Activated CD4-positive, alpha-beta T cell treated with anti-CD3 and anti-CD28 coated beads for 36 hours (primary cell): ENCODE data around the gene PRM3. TPM values are rescaled to one million over a fixed set of nuclear protein-coding genes. Genes with fewer than 3 reads are reported as not detected.
A peak's percentile ranks its signal among the peaks of the same experiment; 100 is the strongest.

Experiments used
- ATAC-seq: fragments of 200-7000 bp; cut with Tn5 transposase; one replicate; pipeline ENCODE4 v1.10.0; 2021; ENCODE audit warnings: mild to moderate bottlenecking, moderate library complexity
- CTCF ChIA-PET: fragments of 350-600 bp; sonication (Branson Sonifier 250); formaldehyde crosslinking; loops from one replicate; lab custom pipeline; 2021; ENCODE audit warnings: antibody characterized with exemption; lab: Charles Lee
- POLR2A ChIA-PET: fragments of 350-600 bp; sonication (Branson Sonifier 250); formaldehyde crosslinking; loops from one replicate; lab custom pipeline; 2021; ENCODE audit warnings: antibody characterized with exemption, inconsistent platforms; lab: Charles Lee
- DNase-seq: peaks from one replicate; pipeline ENCODE4 v3.0.0-alpha.2; 2020
- H3K27ac Mint-ChIP-seq: one replicate; pipeline ENCODE4 v1.8.0; 2021; ENCODE audit warnings: mixed read lengths
- H3K27me3 Mint-ChIP-seq: one replicate; pipeline ENCODE4 v1.8.0; 2021; ENCODE audit warnings: mixed read lengths
- H3K36me3 Mint-ChIP-seq: one replicate; pipeline ENCODE4 v1.8.0; 2021; ENCODE audit warnings: low read depth, mixed read lengths
- H3K4me1 Mint-ChIP-seq: one replicate; pipeline ENCODE4 v1.8.0; 2021; ENCODE audit warnings: mixed read lengths
- H3K4me3 Mint-ChIP-seq: one replicate; pipeline ENCODE4 v1.8.0; 2021; ENCODE audit warnings: mild to moderate bottlenecking, moderate library complexity, mixed read lengths
- H3K9me3 Mint-ChIP-seq: one replicate; pipeline ENCODE4 v1.8.0; 2021; ENCODE audit warnings: low read depth, mixed read lengths
- intact Hi-C, 2 experiments: fragments of 100-400 bp; cut with DNase I in 1 of 2; cut with micrococcal nuclease in 1 of 2; formaldehyde crosslinking; loops; one replicate each; pipeline versions ENCODE4 v1.14.2 to v1.15.1; 2022 to 2024; cut with DNase I, micrococcal nuclease
- total RNA-seq, 2 experiments: library from RNA; stranded (reverse); gene quantifications; one replicate each; pipeline ENCODE4 v1.2.3, GENCODE V29; 2021

PRM3 gene, protein sequence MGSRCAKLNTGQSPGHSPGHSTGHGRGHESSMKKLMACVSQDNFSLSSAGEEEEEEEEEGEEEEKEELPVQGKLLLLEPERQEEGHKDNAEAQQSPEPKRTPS
- total RNA-seq = not detected

DNA sequence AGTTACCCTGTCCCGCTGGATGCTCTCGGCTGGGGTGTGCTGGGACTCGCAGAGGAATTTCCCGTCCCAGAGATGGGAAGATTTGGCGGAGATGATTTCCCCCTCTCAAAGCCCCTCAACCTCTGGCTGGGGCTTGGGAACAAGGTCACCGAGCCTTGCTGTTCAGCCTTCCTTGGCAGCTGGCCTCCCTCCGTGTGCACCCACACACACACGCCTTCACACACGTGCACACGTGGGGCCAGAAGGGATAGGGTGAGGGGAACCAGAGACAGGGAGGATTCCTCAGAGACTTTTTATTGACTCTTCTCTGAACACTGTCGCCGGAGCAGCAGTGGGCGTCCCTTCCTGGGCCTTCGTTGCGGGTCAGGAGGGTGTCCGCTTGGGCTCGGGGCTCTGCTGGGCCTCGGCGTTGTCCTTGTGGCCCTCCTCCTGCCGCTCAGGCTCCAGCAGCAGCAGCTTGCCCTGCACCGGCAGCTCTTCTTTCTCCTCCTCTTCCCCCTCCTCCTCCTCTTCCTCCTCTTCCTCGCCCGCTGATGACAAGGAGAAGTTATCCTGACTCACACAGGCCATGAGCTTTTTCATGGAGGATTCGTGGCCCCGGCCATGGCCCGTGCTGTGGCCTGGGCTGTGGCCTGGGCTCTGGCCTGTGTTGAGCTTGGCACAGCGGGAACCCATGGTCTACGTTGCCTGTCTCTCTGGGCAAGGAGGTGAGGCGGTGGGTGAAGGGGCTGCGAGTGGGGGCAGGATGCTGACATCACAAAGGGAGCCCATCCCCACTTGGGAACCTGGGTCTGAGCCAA lies at the start of gene PRM3:
Gene PRM3, minus strand, starts transcription at position 709 of the 800 bp plus-strand sequence. Its CDS starts 34 bp downstream, at position 675.
- Mint-ChIP-seq H3K4me3 (no peak within 1 kb of the TSS), H3K27ac (no peak within 1 kb of the TSS), H3K9me3 (no peaks in the 10 kb centered on the region), H3K4me1 (no peaks in the 10 kb centered on the region), H3K27me3 (no peaks in the 10 kb centered on the region), H3K36me3 (no peaks in the 10 kb centered on the region)
- DNase-seq (no peak), ATAC-seq (no peak)
- POLR2A ChIA-PET = interaction anchor here (0.7 to 1.2 kb wide), 2 partner anchors 21 to 222 kb away, joined by 3 read pairs; no protein-coding TSS in a partner anchor
- intact Hi-C loops = no loop called here
- CTCF ChIA-PET = interaction anchor here (0.7 to 1.0 kb wide), 4 partner anchors 52 to 309 kb away, joined by 3 read pairs; no protein-coding TSS in a partner anchor

DNA sequence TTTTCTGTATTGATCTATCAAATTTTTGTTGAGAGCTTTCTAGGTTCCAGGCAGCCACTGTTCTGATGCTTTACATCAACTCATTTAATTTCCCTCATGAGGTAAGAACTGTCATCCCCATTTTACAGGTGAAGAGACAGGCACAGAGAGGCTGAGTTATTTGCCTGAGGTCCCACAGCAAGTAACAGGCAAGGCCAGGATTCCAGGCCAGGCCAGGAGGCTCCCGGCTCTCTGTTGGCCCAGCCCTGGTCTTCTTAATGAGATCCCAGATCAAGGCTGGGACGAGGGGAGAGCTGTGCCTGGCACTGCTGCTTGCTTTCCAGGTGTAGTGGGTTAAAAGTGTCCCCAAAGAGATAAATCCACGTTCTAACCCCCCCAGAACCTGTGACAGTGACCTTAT lies 49.4 kb upstream of the PRM3 start:
- Mint-ChIP-seq H3K4me3 (no peak overlapping the region), H3K4me1 (peaks cover 29% of the 10 kb centered on the region), H3K36me3 (no peaks in the 10 kb centered on the region), H3K9me3 (no peaks in the 10 kb centered on the region), H3K27ac (no peak overlapping the region), H3K27me3 (no peaks in the 10 kb centered on the region)
- ATAC-seq (no peak), DNase-seq (no peak)
- CTCF ChIA-PET = no interaction called here
- intact Hi-C loops = no loop called here
- POLR2A ChIA-PET = no interaction called here

DNA sequence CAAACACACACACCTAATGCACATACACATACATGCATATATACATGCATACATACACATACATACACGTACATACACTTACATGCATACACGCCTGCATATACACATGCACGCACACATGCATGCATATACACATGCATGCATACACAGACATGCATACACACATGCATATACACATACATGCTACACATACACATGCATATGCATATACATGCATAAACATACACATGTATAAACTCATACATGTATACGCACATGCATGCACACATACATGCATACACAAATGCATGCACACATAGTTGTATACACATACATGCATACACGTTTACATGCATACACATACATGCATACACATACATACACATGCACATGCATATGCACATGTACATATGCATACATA lies 48.2 kb upstream of the PRM3 start:
- CTCF ChIA-PET = no interaction called here
- no peaks in the 10 kb centered on the region for H3K9me3 Mint-ChIP-seq
- peaks cover 17% of the 10 kb centered on the region for H3K4me1 Mint-ChIP-seq
- DNase-seq = no peak
- no peak overlapping the region for H3K4me3 Mint-ChIP-seq
- POLR2A ChIA-PET = no interaction called here
- intact Hi-C loops = no loop called here
- no peak overlapping the region for H3K27ac Mint-ChIP-seq
- no peak for ATAC-seq
- H3K36me3 Mint-ChIP-seq = no peaks in the 10 kb centered on the region
- H3K27me3 Mint-ChIP-seq = no peaks in the 10 kb centered on the region

DNA sequence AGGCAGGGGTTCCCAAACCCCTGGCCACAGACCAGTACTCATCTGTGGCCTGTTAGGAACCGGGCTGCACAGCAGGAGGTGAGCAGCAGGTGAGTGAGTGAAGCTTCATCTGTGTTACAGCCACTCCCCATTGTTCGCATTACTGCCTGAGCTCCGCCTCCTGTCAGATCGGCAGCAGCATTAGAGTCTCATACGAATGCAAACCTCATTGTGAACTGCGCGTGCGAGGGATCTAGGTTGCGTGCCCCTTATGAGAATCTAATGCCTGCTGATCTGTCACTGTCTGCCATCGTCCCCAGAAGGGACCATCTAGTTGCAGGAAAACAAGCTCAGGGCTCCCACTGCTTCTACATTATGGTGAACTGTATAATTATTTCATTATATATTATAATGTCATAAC lies 46.7 kb upstream of the PRM3 start:
- Mint-ChIP-seq H3K9me3 (no peaks in the 10 kb centered on the region), H3K27me3 (no peaks in the 10 kb centered on the region), H3K27ac (no peak overlapping the region), H3K36me3 (no peaks in the 10 kb centered on the region), H3K4me1 (peaks cover 5% of the 10 kb centered on the region), H3K4me3 (no peak overlapping the region)
- POLR2A ChIA-PET = interaction anchor here (1.4 kb wide), 1 partner anchor 8 kb away, joined by 3 read pairs; no protein-coding TSS in a partner anchor
- ATAC-seq (no peak), DNase-seq (no peak)
- intact Hi-C loops = no loop called here
- CTCF ChIA-PET = no interaction called here

DNA sequence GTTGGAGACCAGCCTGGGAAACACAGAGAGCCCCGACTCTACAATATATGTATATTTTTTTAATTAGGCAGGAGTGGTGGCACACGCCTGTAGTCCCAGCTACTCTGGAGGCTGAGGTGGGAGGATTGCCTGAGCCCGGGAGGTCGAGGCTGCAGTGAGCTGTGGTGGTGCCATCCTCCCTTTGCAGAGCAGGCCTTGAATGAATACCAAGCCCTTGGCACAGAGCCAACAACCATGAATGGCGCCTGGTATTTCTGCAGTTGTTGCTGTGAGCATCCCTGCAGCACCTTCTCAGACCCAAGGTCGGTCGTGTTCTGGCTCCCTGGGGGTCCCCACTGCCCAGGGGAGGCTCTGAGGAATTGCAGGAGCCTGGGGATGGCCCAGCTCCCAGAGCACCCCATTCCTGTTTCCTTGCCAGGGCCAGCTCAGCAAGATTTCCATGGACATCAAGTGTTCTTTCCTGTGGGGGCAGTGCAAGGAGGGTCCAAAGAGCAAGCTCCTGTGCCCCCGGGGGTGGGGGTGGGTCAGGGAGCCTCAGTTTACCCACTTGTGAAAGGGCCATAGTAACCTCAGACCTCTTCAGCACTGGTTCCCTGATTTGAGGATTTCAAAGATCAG lies 46.2 kb upstream of the PRM3 start:
- Mint-ChIP-seq H3K9me3 (no peaks in the 10 kb centered on the region), H3K4me1 (peaks cover under 1% of the 10 kb centered on the region), H3K27ac (no peak overlapping the region), H3K4me3 (no peak overlapping the region), H3K27me3 (no peaks in the 10 kb centered on the region), H3K36me3 (no peaks in the 10 kb centered on the region)
- peak; percentile 33 for DNase-seq
- ChIA-PET CTCF (interaction anchor here (0.6 kb wide), 1 partner anchor 356 kb away, joined by 4 read pairs; no protein-coding TSS in a partner anchor), POLR2A (interaction anchor here (1.4 kb wide), 1 partner anchor 8 kb away, joined by 3 read pairs; no protein-coding TSS in a partner anchor)
- intact Hi-C loops = no loop called here
- ATAC-seq = no peak

DNA sequence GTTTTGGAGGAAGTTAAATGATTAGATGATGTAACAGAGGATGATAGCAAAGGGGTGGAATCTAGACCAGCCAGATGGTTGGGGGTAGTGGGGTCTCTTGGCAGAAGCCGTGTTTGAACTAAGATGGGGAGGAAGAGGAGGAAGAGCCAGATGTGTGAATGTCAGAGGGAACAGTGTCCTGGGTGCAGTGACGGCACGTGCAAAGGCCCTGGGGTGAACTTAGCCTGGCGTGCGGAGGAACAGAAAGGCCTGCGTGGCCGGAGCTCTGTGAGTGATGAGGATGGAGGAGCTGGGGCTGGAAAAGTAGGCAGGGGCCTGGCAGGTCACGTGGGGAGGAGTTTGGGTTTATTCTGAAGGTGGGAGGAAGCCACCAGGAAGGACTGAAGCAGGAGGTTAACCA lies 45.4 kb upstream of the PRM3 start:
- Mint-ChIP-seq H3K27me3 (no peaks in the 10 kb centered on the region), H3K9me3 (no peaks in the 10 kb centered on the region), H3K36me3 (no peaks in the 10 kb centered on the region), H3K27ac (no peak overlapping the region), H3K4me1 (peaks cover 2% of the 10 kb centered on the region), H3K4me3 (no peak overlapping the region)
- ChIA-PET CTCF (interaction anchor here (0.9 kb wide), 1 partner anchor 22 kb away, joined by 3 read pairs; no protein-coding TSS in a partner anchor), POLR2A (no interaction called here)
- DNase-seq = no peak
- no peak for ATAC-seq
- intact Hi-C loops = no loop called here

DNA sequence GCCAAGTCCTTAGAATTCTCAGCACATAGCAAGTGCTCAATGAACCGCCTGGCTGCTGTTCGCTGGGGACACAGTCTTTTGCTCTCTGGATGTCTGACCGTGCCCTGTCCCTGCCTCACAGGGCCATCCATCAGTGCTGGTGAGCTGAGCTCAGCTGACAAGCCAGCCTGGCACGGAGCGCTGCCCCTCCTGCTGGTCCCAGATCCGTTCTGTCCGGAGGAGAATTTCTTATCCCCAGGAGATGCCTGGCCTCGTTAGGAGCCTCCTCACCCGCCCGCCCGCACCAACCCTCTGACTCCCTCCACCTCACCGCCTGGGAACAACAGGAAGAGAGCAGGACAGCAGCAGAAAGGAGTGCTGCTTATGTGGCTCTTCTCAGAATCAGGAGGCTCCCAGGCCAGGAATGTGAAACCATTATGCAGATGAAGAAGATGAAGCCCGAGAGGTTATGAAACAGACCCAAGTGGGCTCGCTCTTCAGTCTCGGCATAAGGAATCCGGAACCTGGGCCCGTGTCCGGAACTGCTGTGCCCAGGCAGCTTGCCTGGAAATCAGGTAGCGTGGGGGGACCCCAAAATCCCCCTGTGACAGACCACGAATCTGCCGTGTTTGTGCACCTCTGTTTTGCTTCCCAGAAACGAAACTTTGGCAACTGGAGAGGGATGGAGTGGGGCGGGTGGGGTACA lies 43.0 kb upstream of the PRM3 start:
- no peak for DNase-seq
- Mint-ChIP-seq H3K27ac (no peak overlapping the region), H3K4me1 (peaks cover 24% of the 10 kb centered on the region), H3K4me3 (no peak overlapping the region), H3K27me3 (no peaks in the 10 kb centered on the region), H3K9me3 (no peaks in the 10 kb centered on the region), H3K36me3 (no peaks in the 10 kb centered on the region)
- ChIA-PET POLR2A (no interaction called here), CTCF (interaction anchor here (0.7 kb wide), 1 partner anchor 226 kb away, joined by 3 read pairs; no protein-coding TSS in a partner anchor)
- ATAC-seq = no peak
- intact Hi-C loops = no loop called here

DNA sequence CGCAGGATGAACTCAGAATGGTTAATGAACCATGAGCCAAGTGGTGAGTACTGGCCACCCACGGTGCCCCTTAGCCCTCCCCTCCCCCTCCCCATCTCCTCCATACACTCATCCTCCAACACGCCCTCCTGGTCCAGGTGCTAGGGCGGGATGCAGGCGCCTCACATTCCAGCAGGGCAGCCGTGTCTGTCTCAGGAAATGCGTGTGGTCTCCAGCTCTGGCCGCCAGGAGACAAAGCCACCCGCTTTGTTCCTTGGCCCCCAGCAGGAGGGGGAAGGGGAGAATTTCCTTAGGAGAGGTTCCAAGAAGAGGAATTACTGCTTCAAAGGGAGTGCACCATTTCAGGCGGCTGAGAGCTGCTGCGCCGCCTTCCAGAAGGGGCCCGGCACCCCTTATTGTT lies 42.1 kb upstream of the PRM3 start:
- H3K27me3 Mint-ChIP-seq = no peaks in the 10 kb centered on the region
- no peak overlapping the region for H3K27ac Mint-ChIP-seq
- ChIA-PET POLR2A (no interaction called here), CTCF (no interaction called here)
- intact Hi-C loops = no loop called here
- H3K4me1 Mint-ChIP-seq = peaks cover 33% of the 10 kb centered on the region
- ATAC-seq = no peak
- DNase-seq = no peak
- no peak overlapping the region for H3K4me3 Mint-ChIP-seq
- no peaks in the 10 kb centered on the region for H3K9me3 Mint-ChIP-seq
- H3K36me3 Mint-ChIP-seq = no peaks in the 10 kb centered on the region

DNA sequence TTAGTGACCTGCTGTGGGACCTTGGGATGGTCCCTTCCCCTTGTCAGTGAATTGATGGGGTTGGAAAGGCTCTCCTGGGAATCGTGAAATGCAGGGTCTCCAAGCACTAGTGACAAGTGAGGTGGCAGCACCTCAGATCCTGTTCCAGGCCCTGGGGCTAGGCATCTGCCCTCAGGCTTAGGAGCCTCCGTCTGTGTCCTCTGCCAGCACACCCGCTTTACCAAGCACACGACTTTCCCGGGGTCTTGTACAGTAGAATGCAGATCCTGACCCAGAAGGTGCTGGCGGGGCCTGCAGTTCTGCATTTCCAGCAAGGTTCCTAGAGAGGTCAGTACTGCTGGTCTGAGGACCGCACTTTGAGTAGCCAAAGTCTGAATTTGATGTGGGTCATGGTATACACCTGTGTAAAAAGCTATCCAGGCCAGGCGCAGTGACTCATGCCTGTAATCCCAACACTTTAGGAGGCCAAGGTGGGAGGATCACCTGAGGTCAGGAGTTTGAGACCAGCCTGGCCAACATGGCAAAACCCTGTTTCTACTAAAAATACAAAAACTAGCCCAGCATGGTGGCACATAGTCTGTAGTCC lies 41.0 kb upstream of the PRM3 start:
- Mint-ChIP-seq H3K27me3 (no peaks in the 10 kb centered on the region), H3K9me3 (no peaks in the 10 kb centered on the region), H3K4me3 (no peak overlapping the region), H3K27ac (no peak overlapping the region), H3K4me1 (peaks cover 38% of the 10 kb centered on the region), H3K36me3 (no peaks in the 10 kb centered on the region)
- intact Hi-C loops = loop anchor here in 1 of 2 experiments (5.0 kb wide), 2 partner anchors 43 to 52 kb away; no protein-coding TSS in a partner anchor
- DNase-seq (no peak), ATAC-seq (no peak)
- POLR2A ChIA-PET = no interaction called here
- CTCF ChIA-PET = no interaction called here

DNA sequence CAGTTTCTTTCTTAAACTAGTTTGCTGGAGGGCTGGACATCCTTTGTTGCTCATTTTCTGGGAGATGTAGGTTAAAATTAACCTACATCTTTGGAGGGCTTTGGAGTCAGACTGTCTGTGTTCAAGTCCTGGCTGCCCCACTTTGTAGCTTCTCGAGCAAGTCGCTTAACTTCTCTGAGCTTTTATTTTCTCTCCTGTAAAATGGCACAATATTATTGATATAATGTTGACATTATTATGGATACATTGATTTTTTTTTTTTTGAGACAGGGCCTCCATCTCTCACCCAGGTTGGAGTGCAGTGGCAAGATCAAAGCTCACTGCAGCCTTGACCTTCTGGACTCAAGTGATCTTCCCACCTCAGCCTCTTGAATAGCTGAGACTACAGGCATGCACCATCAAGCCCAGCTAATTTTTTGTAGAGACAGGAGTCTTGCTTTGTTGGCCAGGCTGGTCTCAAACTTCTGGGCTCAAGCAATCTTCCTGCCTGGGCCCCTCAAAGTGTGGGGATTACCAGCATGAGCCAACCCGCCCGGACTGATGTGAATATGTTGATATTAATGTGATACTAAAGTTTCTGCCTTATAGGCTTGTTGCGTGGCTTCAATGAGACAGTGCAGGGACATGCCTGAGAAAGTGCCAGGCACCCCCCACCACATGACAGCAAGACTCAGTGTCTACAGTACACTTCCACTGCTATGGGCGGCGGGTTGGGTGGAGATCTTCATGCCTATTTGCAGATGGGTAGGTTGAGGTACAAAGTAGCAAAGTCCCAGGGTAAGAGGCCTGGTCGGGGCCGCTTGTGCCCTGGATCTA lies 40.3 kb upstream of the PRM3 start:
- Mint-ChIP-seq H3K4me1 (peaks cover 38% of the 10 kb centered on the region), H3K9me3 (no peaks in the 10 kb centered on the region), H3K4me3 (no peak overlapping the region), H3K36me3 (no peaks in the 10 kb centered on the region), H3K27ac (peak overlapping the region; percentile 48), H3K27me3 (no peaks in the 10 kb centered on the region)
- ATAC-seq (no peak), DNase-seq (no peak)
- POLR2A ChIA-PET = interaction anchor here (0.6 kb wide), 1 partner anchor 13 kb away, joined by 3 read pairs; no protein-coding TSS in a partner anchor
- CTCF ChIA-PET = no interaction called here
- intact Hi-C loops = loop anchor here in 1 of 2 experiments (2.0 to 5.0 kb wide), 3 partner anchors 13 to 51 kb away; no protein-coding TSS in a partner anchor
